Neural crest cell (in vitro differentiated cells): ENCODE results near the gene ADGRB2. TPM values are rescaled to one million over a fixed set of nuclear protein-coding genes. Genes with fewer than 3 reads are reported as not detected.

ENCODE experiments used
- DNase-seq: peaks from one replicate; pipeline ENCODE4 v3.0.0; 2021; ENCODE audit warnings: low read depth, mixed read lengths, low spot score
- H3K27ac Mint-ChIP-seq: one replicate; pipeline ENCODE4 v1.8.0; 2021; ENCODE audit warnings: mild to moderate bottlenecking, mixed read lengths; ENCODE audit not compliant: unreplicated experiment
- H3K27me3 Mint-ChIP-seq: 2 replicates; pipeline ENCODE4 v1.8.0; 2021; ENCODE audit warnings: low read depth, mild to moderate bottlenecking, mixed read lengths
- H3K36me3 Mint-ChIP-seq: 2 replicates; pipeline ENCODE4 v1.8.0; 2021; ENCODE audit warnings: low read depth, mild to moderate bottlenecking, mixed read lengths
- H3K4me1 Mint-ChIP-seq: 2 replicates; pipeline ENCODE4 v1.8.0; 2021; ENCODE audit warnings: mixed read lengths
- H3K4me3 Mint-ChIP-seq: one replicate; pipeline ENCODE4 v1.8.0; 2021; ENCODE audit warnings: mild to moderate bottlenecking, mixed read lengths
- H3K9me3 Mint-ChIP-seq: 2 replicates; pipeline ENCODE4 v1.8.0; 2021; ENCODE audit warnings: mixed read lengths
- CTCF ChIP-seq: fragments of 200-600 bp; sonication (generic); conservative IDR thresholded peaks from 2 replicates; pipeline ENCODE4 v1.5.0; 2021; ENCODE audit warnings: antibody characterized with exemption, mild to moderate bottlenecking
- total RNA-seq: library from RNA; stranded (reverse); gene quantifications from 2 replicates; pipeline ENCODE4 v1.2.1, GENCODE V29; 2021

Gene ADGRB2
- total RNA-seq, 1 donor from 2014 or later: 18.8 TPM

DNA sequence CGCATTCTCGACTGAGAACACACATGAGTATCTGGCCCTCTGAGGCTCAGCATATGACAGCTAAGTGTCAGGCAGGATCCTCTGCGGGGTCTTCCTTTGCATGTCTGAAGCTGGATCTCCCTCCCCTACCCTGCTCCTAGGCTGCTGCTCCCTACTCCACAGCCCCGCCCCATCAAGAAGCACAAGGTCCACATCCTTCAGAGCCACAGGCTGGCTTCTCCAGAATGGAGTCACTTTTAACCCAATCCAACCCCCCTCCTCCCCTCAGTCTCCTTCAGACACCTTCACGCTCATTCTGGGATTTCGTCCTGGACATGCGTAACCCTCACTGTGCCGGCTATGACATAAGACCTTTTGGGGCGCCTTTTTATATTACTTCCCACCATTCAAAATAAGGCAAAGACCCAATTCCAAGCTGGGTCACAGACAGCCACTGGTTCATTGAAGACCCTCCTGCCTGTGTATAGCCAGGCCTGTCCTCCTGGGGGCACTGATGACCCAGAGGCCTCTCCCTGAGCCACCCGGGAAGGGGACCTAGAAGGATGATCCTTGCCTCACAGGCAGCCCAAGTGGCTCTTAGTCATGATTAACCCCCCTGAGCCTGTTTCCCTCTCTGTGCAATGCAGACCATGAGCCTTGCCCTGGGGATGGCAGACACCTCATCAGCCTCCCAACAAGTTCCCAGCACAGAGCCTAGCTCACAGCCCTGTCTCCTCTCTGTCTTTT lies 4.7 kb downstream of the ADGRB2 start:
- DNase-seq: no peak
- no peak overlapping the region for H3K27ac Mint-ChIP-seq
- H3K4me1 Mint-ChIP-seq: peaks cover 40% of the 10 kb centered on the region
- H3K9me3 Mint-ChIP-seq: no peaks in the 10 kb centered on the region
- peaks cover 13% of the 10 kb centered on the region for H3K27me3 Mint-ChIP-seq
- H3K36me3 Mint-ChIP-seq: no peaks in the 10 kb centered on the region
- TF ChIP-seq CTCF: no peak
- H3K4me3 Mint-ChIP-seq: peak overlapping the region; percentile 73

DNA sequence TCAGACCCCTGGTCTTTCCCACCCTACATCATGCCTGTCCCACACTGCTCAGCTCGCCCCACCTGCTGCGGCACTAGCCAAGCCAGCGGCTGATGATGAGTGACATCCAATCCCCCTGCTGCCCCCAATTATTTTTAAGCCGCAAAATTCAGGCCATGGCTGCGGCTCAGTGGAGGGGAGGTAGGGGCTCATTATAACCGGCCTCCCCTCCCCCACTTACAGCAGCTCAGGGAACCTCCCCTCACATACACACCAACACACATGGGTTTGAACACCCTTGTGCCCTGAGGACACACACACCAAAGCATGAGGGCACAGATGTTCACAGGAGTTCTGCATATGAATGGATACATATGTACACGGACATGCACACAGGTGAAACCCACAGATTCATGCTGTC lies 5.3 kb downstream of the ADGRB2 start:
- TF ChIP-seq CTCF: no peak
- no peaks in the 10 kb centered on the region for H3K36me3 Mint-ChIP-seq
- H3K4me1 Mint-ChIP-seq: peaks cover 40% of the 10 kb centered on the region
- no peaks in the 10 kb centered on the region for H3K9me3 Mint-ChIP-seq
- H3K27me3 Mint-ChIP-seq: peaks cover 13% of the 10 kb centered on the region
- H3K4me3 Mint-ChIP-seq: peak overlapping the region; percentile 73
- no peak for DNase-seq
- no peak overlapping the region for H3K27ac Mint-ChIP-seq

DNA sequence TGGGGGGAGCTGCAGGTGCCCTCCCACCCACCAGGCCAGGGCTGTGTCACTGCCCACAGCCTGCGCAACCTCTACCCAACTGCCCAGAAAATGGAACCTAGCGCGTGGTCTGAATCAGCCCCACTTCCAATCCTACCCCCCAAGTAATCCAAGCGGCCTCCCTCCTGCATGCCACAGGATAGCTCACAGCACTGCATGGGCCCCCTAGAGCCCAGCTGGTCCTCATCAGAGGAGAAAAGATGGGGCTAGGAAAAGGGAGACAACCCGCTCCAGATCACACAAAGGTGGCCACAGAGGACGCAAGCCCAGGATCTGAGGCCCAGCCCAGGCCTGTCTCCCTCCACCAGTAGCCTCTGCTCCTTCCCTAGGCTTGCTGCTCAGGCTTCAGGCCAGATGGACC lies 6.2 kb downstream of the ADGRB2 start:
- no peak overlapping the region for H3K4me3 Mint-ChIP-seq
- H3K36me3 Mint-ChIP-seq: no peaks in the 10 kb centered on the region
- H3K27me3 Mint-ChIP-seq: peaks cover 7% of the 10 kb centered on the region
- H3K4me1 Mint-ChIP-seq: peaks cover 35% of the 10 kb centered on the region
- TF ChIP-seq CTCF: no peak
- no peak overlapping the region for H3K27ac Mint-ChIP-seq
- no peak for DNase-seq
- H3K9me3 Mint-ChIP-seq: no peaks in the 10 kb centered on the region

DNA sequence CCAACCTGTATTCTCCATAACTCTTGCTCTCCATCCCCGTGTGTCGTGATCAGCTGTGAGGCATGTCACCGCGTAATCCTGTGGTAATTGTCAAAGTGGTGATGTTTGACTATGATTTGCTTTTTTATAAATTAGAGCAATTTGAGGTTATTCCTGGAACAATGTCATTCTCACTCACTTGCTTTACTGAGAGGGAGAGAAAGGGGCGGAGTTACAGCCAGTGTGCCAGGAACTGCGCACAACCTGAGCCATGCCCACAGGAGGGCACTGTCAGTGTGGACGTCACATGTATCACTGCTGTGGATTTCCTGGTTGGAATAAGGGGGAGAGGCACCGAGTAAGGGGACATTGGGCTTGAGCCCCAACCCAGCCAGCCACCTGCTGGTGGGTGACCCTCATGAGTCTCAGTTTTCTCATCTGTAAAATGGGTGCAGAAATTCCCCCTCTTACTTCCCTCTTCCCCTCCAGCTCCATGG lies 6.9 kb downstream of the ADGRB2 start:
- Mint-ChIP-seq H3K4me3 (no peak overlapping the region), H3K27me3 (peaks cover 5% of the 10 kb centered on the region), H3K9me3 (no peaks in the 10 kb centered on the region), H3K27ac (no peak overlapping the region), H3K36me3 (no peaks in the 10 kb centered on the region), H3K4me1 (peaks cover 39% of the 10 kb centered on the region)
- DNase-seq: no peak
- TF ChIP-seq CTCF: no peak

DNA sequence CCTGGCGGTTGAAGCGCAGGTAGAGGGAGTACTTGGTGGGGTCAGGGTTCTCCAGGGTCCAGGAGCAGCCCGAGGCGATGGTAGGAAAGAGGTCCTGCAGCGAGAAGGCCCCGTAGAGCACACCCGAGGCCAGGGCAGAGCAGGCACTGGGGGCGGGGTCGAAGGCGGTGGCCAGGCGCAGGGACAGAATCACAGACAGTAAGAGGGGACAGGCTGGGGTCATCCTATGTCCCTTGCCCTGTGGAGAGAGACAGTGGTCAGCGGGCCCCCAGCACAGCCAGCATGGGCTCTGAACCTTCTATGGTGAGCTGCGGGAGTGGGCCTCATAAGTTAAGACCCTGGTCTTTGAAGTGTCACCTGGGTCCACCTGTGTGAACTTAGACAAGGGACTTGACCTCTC lies 7.6 kb downstream of the ADGRB2 start:
- DNase-seq: no peak
- no peaks in the 10 kb centered on the region for H3K36me3 Mint-ChIP-seq
- peak overlapping the region; percentile 14 for H3K27ac Mint-ChIP-seq
- H3K4me1 Mint-ChIP-seq: peaks cover 39% of the 10 kb centered on the region
- no peak for TF ChIP-seq CTCF
- H3K27me3 Mint-ChIP-seq: peaks cover 4% of the 10 kb centered on the region
- no peaks in the 10 kb centered on the region for H3K9me3 Mint-ChIP-seq
- no peak overlapping the region for H3K4me3 Mint-ChIP-seq
